HG03378 (cell line): Measurements from ENCODE around the gene RSRC1.

Experiments used
- ATAC-seq: cut with Tn5 transposase; IDR thresholded peaks from one replicate; pipeline ENCODE4 v1.9.1; 2021; ENCODE audit warnings: mild to moderate bottlenecking, moderate library complexity; ENCODE audit not compliant: unreplicated experiment

The RSRC1 gene

DNA sequence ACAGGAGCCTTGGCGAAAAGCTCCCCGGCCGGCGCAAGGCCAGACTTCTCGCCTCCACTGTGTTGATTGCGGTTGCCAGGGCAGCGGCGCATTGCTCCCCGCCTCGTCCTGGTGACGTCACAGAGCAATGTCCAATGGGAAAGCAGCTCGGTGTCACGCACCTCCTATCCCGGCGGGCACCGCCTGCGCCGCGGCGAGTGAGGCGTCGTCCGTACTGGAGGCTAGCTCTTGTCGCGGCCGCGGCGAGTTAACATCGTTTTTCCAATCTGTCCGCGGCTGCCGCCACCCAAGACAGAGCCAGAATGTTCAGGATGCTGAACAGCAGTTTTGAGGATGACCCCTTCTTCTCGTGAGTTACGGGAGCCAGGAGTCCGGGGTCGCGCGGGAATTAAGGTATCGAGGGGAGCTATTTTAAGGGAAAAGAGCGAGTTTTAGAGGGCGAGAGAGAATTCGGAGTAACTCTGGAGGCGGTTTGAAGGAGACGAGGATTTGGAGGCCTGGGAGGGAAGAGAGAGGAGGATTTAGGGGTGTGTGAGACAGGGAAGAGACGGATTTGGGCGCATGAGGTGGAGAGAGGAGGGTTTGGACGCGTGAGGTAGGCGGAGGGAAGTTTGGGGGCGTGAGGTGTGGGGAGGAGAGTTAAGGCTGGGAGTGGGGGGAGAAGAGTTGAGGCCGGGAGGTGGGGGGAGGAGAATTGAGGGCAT is 461.3 kb downstream of the RSRC1 start, which contains the start of gene MLF1:
TSS of gene MLF1 (plus strand) at position 196 of the 704 bp plus-strand sequence. CDS start at position 303, 107 bp downstream.
- ATAC-seq: peak; percentile 100

DNA sequence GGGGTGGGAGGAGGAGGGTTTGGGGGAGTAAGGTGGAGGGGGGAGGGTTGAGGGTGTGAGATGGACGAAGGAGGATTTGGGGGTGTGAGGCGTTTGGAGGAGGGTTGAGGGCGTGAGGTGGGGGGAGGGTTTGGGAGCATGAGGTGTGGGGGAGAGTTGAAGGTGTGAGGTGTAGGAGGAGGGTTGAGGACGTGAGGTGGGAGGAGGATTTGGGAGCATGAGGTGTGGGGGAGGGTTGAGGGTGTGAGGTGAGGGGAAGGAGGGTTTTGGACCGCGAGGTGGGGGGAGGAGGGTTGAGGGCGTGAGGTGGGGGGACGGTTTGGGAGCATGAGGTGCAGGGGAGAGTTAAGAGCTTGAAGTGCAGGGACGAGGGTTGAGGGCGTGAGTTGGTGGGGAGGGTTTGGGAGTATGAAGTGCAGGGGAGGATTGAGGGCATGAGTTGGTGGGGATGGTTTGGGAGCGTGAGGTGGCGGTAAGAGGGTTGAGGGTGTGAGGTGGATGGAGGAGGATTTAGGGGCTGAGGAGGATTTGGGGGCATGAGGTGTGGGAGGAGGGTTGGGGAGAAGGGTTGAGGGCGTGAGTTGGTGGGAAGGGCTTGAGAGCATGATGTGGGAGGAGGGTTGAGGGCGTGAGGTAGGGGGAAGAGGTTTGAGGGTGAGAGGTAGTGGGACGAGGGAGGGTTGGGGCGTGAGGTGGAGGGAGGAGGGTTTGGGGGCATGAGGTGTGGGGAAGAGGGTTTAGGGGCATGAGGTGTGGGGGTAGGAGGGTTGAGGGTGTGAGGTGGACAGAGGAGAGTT is 462.3 kb downstream of the RSRC1 start:
- ATAC-seq: no peak

DNA sequence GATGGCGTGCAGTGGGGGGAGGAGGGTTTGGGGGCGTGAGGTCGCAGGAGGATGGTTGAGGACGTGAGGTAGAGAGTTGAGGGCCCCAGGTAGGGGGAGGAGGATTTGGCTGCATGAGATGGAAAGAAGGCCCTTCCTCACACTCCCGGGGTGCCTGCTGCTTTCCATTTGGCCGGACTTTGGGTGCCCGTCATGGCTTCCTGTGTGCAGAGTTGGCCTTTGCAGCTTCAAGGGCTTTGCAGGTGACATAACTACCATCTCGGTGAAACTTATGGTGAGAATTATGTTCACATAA is 462.8 kb downstream of the RSRC1 start:
- no peak for ATAC-seq

DNA sequence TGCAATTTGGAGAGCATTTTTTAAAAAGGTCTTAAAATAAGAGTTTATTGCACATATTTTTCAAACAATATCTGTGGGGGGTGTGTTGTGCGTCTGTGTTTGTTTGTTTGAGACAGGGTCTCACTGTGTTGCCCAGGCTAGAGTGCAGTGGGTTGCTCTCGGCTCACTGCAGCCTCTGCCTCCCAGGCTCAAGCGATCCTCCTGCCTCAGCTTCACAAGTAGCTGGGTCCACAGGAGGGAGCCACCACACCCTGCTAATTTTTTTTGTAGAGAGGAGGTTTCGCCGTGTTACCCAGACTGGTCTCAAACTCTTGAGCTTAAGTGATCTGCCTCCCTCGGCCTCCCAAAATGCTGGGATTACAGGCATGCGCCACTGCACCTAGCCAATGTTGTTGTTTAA is 463.8 kb downstream of the RSRC1 start:
- no peak for ATAC-seq

DNA sequence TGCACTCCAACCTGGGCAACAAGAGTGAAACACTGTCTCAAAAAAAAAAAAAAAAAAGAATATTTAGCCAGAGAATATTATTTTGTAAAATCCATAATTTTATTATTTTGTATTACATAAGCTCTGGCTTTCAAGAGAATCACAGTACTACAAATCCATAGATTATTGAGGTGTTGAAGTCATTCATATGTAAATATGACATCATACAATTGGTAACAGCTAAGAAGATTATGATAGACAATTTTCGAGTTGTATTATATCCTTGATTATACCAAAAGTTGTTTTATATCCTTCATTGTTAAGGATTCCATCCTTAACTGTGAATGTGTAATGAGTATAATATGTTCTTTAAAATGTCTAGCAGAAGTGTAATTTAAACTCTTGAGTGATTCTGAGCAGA is 464.8 kb downstream of the RSRC1 start:
- ATAC-seq: no peak

DNA sequence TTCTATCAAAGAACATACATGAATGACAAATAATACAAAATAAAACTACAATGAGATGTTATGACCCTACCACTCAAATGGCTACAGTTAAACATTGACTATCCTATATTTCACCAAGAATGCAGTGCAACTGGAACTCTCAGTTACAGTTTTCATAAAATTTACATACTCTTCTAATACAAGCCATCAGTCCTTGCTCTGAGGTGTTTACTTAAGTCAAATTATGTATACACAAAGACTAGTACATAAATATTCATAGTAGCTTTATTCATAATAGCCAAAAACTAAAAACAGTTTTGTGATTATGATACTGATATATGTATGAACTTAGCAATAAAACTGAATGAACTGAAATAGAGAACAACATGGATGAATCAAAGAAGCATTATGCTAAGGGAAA is 480.3 kb downstream of the RSRC1 start:
- no peak for ATAC-seq
